NT2/D1 (cell line): Measurements from ENCODE around the gene RAB34.

ENCODE experiments used
- SUZ12 ChIP-seq: IDR thresholded peaks from 2 replicates; pipeline ENCODE4 v1.6.1; 2011; ENCODE audit not compliant: insufficient read length, insufficient read depth; ENCODE audit errors: extremely low read depth
- YY1 ChIP-seq: IDR thresholded peaks from 2 replicates; pipeline ENCODE4 v1.6.1; 2011; ENCODE audit not compliant: insufficient read length, insufficient read depth
- ZNF274 ChIP-seq: IDR thresholded peaks from 2 replicates; pipeline ENCODE4 v1.6.1; 2011; ENCODE audit warnings: mild to moderate bottlenecking, low read depth, low read length

DNA sequence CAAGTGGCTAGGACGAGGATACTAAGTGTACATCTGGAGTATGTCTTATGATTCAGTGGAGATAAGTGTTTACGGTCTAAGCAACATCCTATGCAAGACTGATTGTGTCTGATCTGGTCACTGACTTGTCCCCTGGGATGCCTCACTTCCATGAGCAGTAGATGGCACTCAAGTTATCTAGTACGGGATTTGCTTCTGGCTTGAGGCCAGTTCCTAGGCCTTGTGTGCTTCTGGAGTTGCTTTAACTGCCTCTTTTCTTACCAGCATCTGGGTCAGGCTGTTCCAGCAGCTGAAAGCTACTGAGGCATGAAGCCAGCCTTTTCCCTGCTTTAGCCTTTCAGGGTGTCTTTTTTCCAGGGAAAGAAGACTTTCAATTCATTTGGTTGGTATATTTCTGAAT lies 32.7 kb downstream of the RAB34 start:
- no peak for TF ChIP-seq ZNF274
- no peak for TF ChIP-seq YY1
- no peak for TF ChIP-seq SUZ12
